SU-DHL-6 (cell line): ENCODE data around the gene GOLM1.

Experiments used
- CTCF ChIP-seq: fragments of 200-600 bp; sonication (generic); IDR thresholded peaks from one replicate; pipeline ENCODE4 v1.5.1; 2017; ENCODE audit warnings: antibody characterized with exemption, mild to moderate bottlenecking, low read length, moderate library complexity; ENCODE audit not compliant: insufficient read depth, poor library complexity, severe bottlenecking
- EZH2phosphoT487 ChIP-seq: fragments of 200-600 bp; sonication (generic), shearing (Covaris generic); conservative IDR thresholded peaks from 2 replicates; pipeline ENCODE4 v1.6.1; 2018; ENCODE audit warnings: mild to moderate bottlenecking, antibody characterized with exemption, low read length, moderate library complexity, mixed read lengths

GRCh38 chr9:86069206-86069869 is 30.0 kb downstream of the GOLM1 start:
- no peak for TF ChIP-seq CTCF
- TF ChIP-seq EZH2phosphoT487 = no peak
